GM19328 (cell line): ENCODE results near the gene DIO1.
"Not testable (repeated sequence)": the region's sequence is repeated elsewhere in the genome, so short reads cannot be mapped to it uniquely, and the experiment has no call there.

Source experiments
- ATAC-seq: cut with Tn5 transposase; IDR thresholded peaks from one replicate; pipeline ENCODE4 v1.9.1; 2021; ENCODE audit warnings: mild to moderate bottlenecking, moderate library complexity; ENCODE audit not compliant: unreplicated experiment

Gene DIO1

GRCh38 chr1:53893999-53894636 is at the start of gene DIO1:
TSS of gene DIO1 (plus strand) at chr1:53894187. CDS start at chr1:53894211, 24 bp downstream.
- ATAC-seq = no peak

GRCh38 chr1:53847980-53848379 is 46.0 kb upstream of the DIO1 start:
- no peak for ATAC-seq

- no peak for ATAC-seq
Measured at GRCh38 chr1:53850082-53850673, 43.8 kb upstream of the DIO1 start.

- ATAC-seq = no peak
Measured at GRCh38 chr1:53851571-53852285, 42.3 kb upstream of the DIO1 start.

GRCh38 chr1:53860967-53861411 is 33.0 kb upstream of the DIO1 start:
- ATAC-seq = no peak

GRCh38 chr1:53862507-53862906 is 31.5 kb upstream of the DIO1 start:
- ATAC-seq = no peak

- no peak for ATAC-seq
Measured at GRCh38 chr1:53868565-53868964, 25.4 kb upstream of the DIO1 start.

GRCh38 chr1:53869454-53870117 is 24.4 kb upstream of the DIO1 start:
- no peak for ATAC-seq

- ATAC-seq = no peak
Measured at GRCh38 chr1:53871221-53871620, 22.8 kb upstream of the DIO1 start.

- no peak for ATAC-seq
Measured at GRCh38 chr1:53871773-53872484, 22.1 kb upstream of the DIO1 start.

GRCh38 chr1:53875150-53875549 is 18.8 kb upstream of the DIO1 start:
- ATAC-seq = not testable (repeated sequence)

- ATAC-seq = no peak
Measured at GRCh38 chr1:53878492-53879105, 15.4 kb upstream of the DIO1 start.

- not testable (repeated sequence) for ATAC-seq
Measured at GRCh38 chr1:53881853-53882252, 12.1 kb upstream of the DIO1 start.

- ATAC-seq = not testable (repeated sequence)
Measured at GRCh38 chr1:53883600-53883999, 10.4 kb upstream of the DIO1 start.

GRCh38 chr1:53888681-53889080 is 5.3 kb upstream of the DIO1 start:
- ATAC-seq = no peak

GRCh38 chr1:53889304-53890298 is 4.4 kb upstream of the DIO1 start, which contains the start of gene YIPF1:
TSS of gene YIPF1 (minus strand) at chr1:53889797. CDS start at chr1:53888937, 860 bp downstream.
- ATAC-seq = peak; percentile 90

- no peak for ATAC-seq
Measured at GRCh38 chr1:53890522-53890941, 3.5 kb upstream of the DIO1 start.

- ATAC-seq = no peak
Measured at GRCh38 chr1:53891018-53891417, 3.0 kb upstream of the DIO1 start.

GRCh38 chr1:53891678-53892077 is 2.3 kb upstream of the DIO1 start:
- no peak for ATAC-seq
